Measurements from ENCODE around the gene TP63. TPM values are rescaled to one million over a fixed set of nuclear protein-coding genes. Genes with fewer than 3 reads are reported as not detected.

TP63 gene
- total RNA-seq, 6 experiments from 2014 or later, result 0.06 to 0.55 (median 0.15) TPM; not detected in 3

DNA sequence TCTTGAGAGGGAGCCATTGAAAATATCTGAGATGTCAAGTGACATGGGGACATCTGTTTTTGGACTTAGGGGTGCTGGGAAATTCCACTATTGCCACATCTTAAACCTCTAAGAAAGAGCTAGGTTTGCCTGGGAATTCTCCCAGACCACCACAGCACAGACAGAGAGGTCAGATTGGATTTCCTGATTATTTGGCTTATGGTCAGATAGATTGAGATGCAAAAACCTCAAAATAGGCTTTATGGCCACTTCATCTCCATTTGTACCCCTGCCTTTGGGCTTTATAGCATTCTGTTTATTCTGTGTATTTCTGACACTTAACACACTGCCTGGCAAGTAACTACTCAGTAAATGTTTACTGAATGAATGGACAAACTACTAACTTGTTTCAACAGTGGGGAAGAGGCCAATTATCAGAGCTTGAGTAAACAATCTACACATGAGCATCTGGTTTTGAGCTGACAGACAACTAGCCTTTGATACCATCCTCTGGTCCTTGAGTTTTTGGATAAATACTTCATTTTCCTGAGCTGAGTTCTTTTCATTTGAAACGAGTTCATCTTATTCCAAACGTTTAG, 81.8 kb downstream of the TP63 start:
- Histone ChIP-seq H3K36me3 (no peaks in the 10 kb centered on the region), H3K4me1 (peaks cover 0 to 31% (median 0%) of the 10 kb centered on the region in 4 donors), H3K27ac (no peak overlapping the region), H3K4me3 (no peak overlapping the region), H3K9me3 (no peaks in the 10 kb centered on the region), H3K27me3 (no peaks in the 10 kb centered on the region)
- TF ChIP-seq CTCF (IDR thresholded peaks at IDR 0.05), result no peak
- no peak for TF ChIP-seq POLR2A (IDR thresholded peaks at IDR 0.05)
- no peak for DNase-seq
- 27% methylated on average over 2 of the region's 2 CpGs for WGBS (ENCODE audit: insufficient coverage, low coverage, low lambda C conversion rate, missing lambda C conversion rate)
- intact Hi-C loops (cut with DNase I), result no loop called here
- ATAC-seq, result peak; percentile 79 to 94 (median 91)

DNA sequence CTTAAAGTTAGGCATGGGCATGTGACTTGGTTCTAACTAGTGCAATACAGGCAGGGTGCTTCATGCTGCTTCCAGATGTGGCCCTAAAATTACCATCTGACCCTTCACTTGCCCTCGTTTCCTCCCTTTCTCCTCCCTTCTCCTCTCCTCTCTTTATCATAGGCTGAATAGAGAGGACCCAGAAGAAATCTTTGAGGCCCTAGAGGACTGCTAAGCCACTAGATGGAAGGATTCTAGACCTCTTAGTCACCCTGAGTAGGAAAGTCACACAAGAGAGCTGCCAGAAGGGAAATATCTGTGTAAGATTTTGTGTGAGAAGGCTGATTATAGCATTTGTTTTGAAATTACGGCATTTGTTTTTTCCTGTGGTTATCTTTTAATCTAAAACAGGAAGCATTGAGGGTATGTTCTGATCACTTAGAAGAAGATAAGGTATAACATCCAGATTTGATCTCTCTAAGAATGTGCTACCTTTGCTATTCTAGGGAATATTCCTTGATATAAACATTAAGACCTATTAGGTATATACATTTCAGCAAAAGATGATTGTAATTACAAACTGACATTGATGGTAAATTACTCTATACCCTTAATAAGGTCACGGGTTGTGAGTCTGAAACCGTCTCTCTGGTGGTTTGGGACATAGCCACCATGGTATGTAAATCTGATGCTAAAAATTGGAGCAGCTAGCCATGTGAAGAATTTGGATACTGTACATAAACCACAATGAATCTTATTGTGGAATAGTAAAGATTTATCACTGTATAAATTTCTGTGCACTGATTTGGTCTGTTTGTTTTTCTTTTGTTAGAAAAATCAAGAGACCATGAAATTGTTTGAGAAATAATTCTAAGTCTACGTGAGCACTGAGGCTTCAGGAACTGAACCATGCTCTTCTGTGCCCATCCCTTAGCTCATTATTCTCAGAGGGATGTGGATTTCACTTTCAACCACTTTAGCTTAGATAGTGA, 84.1 kb downstream of the TP63 start:
- Histone ChIP-seq H3K4me1 (peaks cover 0 to 28% (median 0%) of the 10 kb centered on the region in 4 donors), H3K9me3 (no peaks in the 10 kb centered on the region), H3K27me3 (no peaks in the 10 kb centered on the region), H3K27ac (no peak overlapping the region), H3K4me3 (no peak overlapping the region), H3K36me3 (no peaks in the 10 kb centered on the region)
- TF ChIP-seq POLR2A (IDR thresholded peaks at IDR 0.05), result no peak
- no peak for TF ChIP-seq CTCF (IDR thresholded peaks at IDR 0.05)
- intact Hi-C loops (cut with DNase I), result no loop called here
- 69% methylated on average over 5 of the region's 5 CpGs for WGBS (ENCODE audit: insufficient coverage, low coverage, low lambda C conversion rate, missing lambda C conversion rate)
- DNase-seq (no peak), ATAC-seq (no peak)

DNA sequence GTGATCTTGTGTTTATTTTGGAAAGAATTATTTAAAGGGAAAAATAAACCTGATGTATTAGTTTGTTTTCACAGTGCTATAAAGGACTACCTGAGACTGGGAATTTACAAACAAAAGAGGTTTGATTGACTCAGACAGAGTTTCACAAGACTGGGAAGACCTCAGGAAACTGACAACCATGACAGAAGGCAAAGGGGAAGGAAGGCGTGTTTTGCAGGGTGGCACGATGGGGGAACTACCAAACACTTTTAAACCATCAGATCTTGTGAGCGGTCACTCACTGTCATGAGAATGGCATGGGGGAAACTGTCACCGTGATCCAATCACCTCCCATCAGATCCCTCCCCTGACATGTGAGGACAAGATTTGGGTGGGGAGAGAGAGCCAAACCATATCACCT, 87.0 kb downstream of the TP63 start:
- no peaks in the 10 kb centered on the region for H3K36me3 ChIP-seq
- H3K27ac ChIP-seq, result no peak overlapping the region
- H3K27me3 ChIP-seq, result no peaks in the 10 kb centered on the region
- ATAC-seq, result no peak
- WGBS (ENCODE audit: insufficient coverage, low coverage, low lambda C conversion rate, missing lambda C conversion rate), result 57% methylated on average over 4 of the region's 4 CpGs
- H3K4me3 ChIP-seq, result no peak overlapping the region
- H3K4me1 ChIP-seq, result peaks cover 0 to 3% (median 0%) of the 10 kb centered on the region in 4 donors
- no peak for DNase-seq
- intact Hi-C loops (cut with DNase I), result no loop called here
- TF ChIP-seq POLR2A (IDR thresholded peaks at IDR 0.05), result no peak
- no peak for TF ChIP-seq CTCF (IDR thresholded peaks at IDR 0.05)
- H3K9me3 ChIP-seq, result no peaks in the 10 kb centered on the region

GRCh38 chr3:189720736-189721417, 89.7 kb downstream of the TP63 start:
- H3K4me3 ChIP-seq, result no peak overlapping the region
- no peak for ATAC-seq
- H3K27me3 ChIP-seq, result no peaks in the 10 kb centered on the region
- no peak overlapping the region for H3K27ac ChIP-seq
- no peak for DNase-seq
- intact Hi-C loops (cut with DNase I), result no loop called here
- H3K36me3 ChIP-seq, result no peaks in the 10 kb centered on the region
- TF ChIP-seq POLR2A (IDR thresholded peaks at IDR 0.05) (no peak), CTCF (IDR thresholded peaks at IDR 0.05) (no peak)
- H3K4me1 ChIP-seq, result no peaks in the 10 kb centered on the region
- H3K9me3 ChIP-seq, result no peaks in the 10 kb centered on the region
- 79% methylated on average over 4 of the region's 5 CpGs for WGBS (ENCODE audit: insufficient coverage, low coverage, low lambda C conversion rate, missing lambda C conversion rate)
